Muscle layer of duodenum (tissue), 2 donors: ENCODE data around the gene CNPY3.
"Not testable (repeated sequence)": the region's sequence is repeated elsewhere in the genome, so short reads cannot be mapped to it uniquely, and the experiment has no call there.

Experiments
- H3K27ac ChIP-seq: one replicate; pipeline ENCODE4 v1.7.0; 2013; ENCODE audit warnings: mild to moderate bottlenecking, low read length
- H3K27me3 ChIP-seq: one replicate; pipeline ENCODE4 v1.7.0; 2013; ENCODE audit warnings: low read depth, mild to moderate bottlenecking, control low read depth, low read length
- H3K36me3 ChIP-seq, 2 donors: one replicate each; pipeline ENCODE4 v1.7.0; 2013; ENCODE audit warnings: low read length in 2 of 2, control low read depth in 1 of 2, mild to moderate bottlenecking in 1 of 2; ENCODE audit not compliant: insufficient read depth in 2 of 2, control insufficient read depth in 1 of 2
- H3K4me1 ChIP-seq, 2 donors: one replicate each; pipeline ENCODE4 v1.7.0; 2013; ENCODE audit warnings: low read length in 2 of 2, mild to moderate bottlenecking in 2 of 2, control low read depth in 1 of 2, moderate library complexity in 1 of 2; ENCODE audit not compliant: insufficient read depth in 2 of 2, control insufficient read depth in 1 of 2
- H3K4me3 ChIP-seq, 2 donors: one replicate each; pipeline ENCODE4 v1.7.0; 2013; ENCODE audit warnings: low read length in 2 of 2, low read depth in 1 of 2, mild to moderate bottlenecking in 1 of 2
- H3K9me3 ChIP-seq, 2 donors: one replicate each; pipeline ENCODE4 v1.7.0; 2013; ENCODE audit warnings: low read length in 2 of 2, control low read depth in 1 of 2, mild to moderate bottlenecking in 1 of 2; ENCODE audit not compliant: control insufficient read depth in 1 of 2
- donor health status: healthy.

Gene CNPY3

DNA sequence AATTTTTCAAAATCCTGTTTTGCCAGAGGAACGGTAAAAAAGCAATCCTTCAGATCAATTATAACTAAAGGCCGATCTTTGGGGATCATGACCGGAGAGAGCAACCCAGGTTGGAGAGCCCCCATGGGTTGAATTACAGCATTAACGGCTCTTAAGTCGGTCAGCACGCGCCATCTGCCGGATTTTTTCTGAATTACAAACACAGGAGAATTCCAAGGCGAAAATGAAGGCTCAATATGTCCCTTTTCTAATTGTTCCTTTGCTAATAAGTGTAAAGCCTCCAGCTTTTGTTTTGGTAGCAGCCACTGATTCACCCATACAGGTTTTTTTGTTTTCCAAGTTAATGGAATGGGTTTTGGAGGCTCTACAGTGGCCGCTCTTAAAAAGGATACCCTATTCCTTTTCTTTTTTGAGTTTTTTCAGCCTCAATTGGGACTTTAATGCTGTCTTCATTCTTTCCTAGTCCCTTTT is 30.4 kb upstream of the CNPY3 start:
- Histone ChIP-seq H3K4me1 (peaks cover 0 to 6% of the 10 kb centered on the region in 2 donors), H3K4me3 (no peak overlapping the region), H3K27me3 (no peaks in the 10 kb centered on the region), H3K27ac (no peak overlapping the region), H3K9me3 (no peaks in the 10 kb centered on the region), H3K36me3 (no peaks in the 10 kb centered on the region)

GRCh38 chr6:42899871-42900270 is 29.4 kb upstream of the CNPY3 start:
- no peak overlapping the region for H3K4me3 ChIP-seq
- H3K27me3 ChIP-seq = no peaks in the 10 kb centered on the region
- no peaks in the 10 kb centered on the region for H3K36me3 ChIP-seq
- H3K27ac ChIP-seq = no peak overlapping the region
- peaks cover 0 to 6% of the 10 kb centered on the region in 2 donors for H3K4me1 ChIP-seq
- no peaks in the 10 kb centered on the region for H3K9me3 ChIP-seq

DNA sequence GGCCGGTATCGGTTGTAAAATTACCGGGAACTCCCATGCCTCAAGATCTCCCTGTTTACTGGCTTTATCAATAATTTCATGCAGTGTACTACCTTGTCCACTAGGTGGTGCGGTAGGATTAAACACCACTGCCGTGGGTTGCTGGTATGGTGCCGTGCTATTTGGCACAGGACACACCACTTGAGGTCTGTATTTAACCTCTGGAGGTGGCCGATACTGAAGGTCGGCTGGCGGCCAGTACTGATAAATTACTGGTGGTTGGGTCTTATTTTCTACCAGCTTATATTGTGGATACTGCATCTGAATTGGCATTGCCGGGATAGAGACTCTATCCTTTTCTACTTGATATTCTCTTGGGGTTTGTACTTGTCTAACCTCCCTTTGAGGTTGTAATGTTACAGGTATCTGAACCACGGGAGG is 27.7 kb upstream of the CNPY3 start:
- Histone ChIP-seq H3K36me3 (no peaks in the 10 kb centered on the region), H3K4me3 (no peak overlapping the region), H3K27ac (no peak overlapping the region), H3K27me3 (no peaks in the 10 kb centered on the region), H3K4me1 (peaks cover 0 to 6% of the 10 kb centered on the region in 2 donors), H3K9me3 (no peaks in the 10 kb centered on the region)

GRCh38 chr6:42902429-42903263 is 26.6 kb upstream of the CNPY3 start:
- not testable (repeated sequence) for H3K36me3 ChIP-seq, H3K9me3 ChIP-seq, H3K4me1 ChIP-seq, H3K4me3 ChIP-seq, H3K27me3 ChIP-seq, H3K27ac ChIP-seq

DNA sequence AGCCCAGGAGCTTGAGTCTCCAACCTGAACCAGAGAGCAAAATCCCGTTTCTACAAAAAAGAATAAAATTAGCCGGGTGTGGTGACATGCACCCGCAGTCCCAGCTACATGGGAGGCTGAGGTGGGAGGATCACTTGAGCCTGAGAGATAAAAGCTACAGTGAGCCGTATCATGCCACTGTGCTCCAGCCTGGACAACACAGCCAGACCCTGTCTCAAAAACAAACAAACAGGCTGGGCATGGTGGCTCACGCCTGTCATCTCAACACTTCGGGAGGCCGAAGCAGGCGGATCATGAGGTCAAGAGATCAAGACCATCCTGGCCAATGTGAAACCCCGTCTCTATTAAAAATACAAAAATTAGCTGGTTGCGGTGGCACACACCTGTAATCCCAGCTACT is 24.8 kb upstream of the CNPY3 start:
- no peaks in the 10 kb centered on the region for H3K36me3 ChIP-seq
- no peaks in the 10 kb centered on the region for H3K27me3 ChIP-seq
- H3K4me1 ChIP-seq = peaks cover 0 to 6% of the 10 kb centered on the region in 2 donors
- H3K9me3 ChIP-seq = no peaks in the 10 kb centered on the region
- H3K4me3 ChIP-seq = no peak overlapping the region
- H3K27ac ChIP-seq = no peak overlapping the region

DNA sequence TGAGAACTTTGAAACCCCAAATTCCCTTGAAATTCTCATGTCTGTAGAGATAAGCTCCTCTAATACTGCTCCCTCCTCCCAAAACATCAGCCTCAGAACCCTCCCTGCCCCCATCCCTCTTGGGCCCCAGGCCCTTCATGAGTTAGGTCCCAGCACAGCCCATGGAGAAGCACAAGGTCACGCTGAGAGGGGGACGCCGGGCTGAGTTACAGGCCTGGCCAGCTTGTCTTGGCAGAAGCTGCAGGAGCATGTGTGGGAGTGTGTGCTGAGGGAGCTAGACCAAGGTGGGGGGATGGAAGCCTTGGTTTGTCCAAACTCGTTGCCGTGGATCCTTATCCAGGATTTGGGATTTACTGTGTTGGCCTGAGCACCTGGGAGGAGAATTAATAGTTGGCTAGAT is 21.9 kb upstream of the CNPY3 start:
- no peaks in the 10 kb centered on the region for H3K36me3 ChIP-seq
- H3K4me3 ChIP-seq = no peak overlapping the region
- no peak overlapping the region for H3K27ac ChIP-seq
- no peaks in the 10 kb centered on the region for H3K27me3 ChIP-seq
- H3K4me1 ChIP-seq = peaks cover 0 to 9% of the 10 kb centered on the region in 2 donors
- H3K9me3 ChIP-seq = no peaks in the 10 kb centered on the region

DNA sequence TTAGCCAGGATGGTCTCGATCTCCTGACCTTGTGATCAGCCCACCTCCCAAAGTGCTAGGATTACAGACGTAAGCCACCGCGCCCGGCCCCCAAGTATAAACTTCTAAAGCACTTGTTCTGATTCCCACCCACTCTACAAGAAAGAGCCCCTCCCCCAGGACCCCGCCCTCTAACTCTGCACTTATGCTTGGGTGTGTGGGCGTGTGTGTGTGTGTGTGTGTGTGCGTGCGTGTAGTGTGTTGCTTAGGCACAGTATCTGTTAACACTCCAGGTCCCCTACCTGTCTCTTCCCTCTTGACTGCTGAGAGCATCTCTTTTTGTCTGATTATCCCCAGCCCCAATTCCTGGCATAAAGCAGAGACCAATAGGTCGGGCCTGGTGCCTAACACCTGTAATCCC is 19.4 kb upstream of the CNPY3 start:
- Histone ChIP-seq H3K27me3 (no peaks in the 10 kb centered on the region), H3K4me3 (no peak overlapping the region), H3K4me1 (peaks cover 0 to 9% of the 10 kb centered on the region in 2 donors), H3K27ac (no peak overlapping the region), H3K9me3 (no peaks in the 10 kb centered on the region), H3K36me3 (no peaks in the 10 kb centered on the region)

DNA sequence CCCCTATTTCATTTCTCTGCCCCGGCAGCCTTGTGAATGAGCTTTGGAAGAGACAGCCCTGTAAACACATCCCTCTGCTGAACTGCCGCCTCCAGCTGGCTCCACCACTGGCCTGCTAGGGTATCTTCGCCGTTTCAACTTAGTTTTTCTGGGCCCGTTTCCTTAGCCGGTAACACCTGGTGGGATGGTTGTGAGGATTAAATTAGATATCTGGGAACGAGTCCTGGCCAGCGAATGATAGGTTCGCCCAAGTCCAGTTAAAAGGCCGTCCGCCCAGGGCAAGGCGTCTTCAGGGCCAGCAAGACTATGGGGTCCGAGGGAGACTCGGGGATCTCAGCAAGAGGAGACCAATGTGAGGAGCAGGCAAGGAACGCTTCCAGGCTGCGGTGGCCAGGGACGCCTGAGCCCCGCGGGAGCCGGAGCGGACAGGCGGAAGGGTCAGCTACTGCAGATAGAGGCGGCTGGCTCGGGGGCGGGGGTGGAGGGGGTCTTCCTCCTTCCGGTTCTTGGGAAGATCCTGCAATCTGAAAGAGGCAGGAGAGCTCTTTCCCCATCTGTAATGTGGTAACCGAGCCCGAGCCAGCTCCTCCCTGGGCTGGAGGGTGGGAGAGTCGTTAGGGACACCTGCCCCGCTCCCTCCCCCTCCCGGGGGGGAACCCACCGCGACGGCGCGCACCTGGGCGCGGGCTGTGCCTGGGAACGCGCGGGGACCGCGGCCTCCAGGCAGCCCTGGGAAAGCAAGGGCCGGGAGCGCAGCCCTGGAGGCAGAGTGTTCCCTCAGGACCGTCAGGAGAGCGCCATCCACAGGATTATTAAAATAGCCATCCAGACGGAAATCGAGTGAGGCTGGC is 17.9 kb upstream of the CNPY3 start:
- Histone ChIP-seq H3K27me3 (no peaks in the 10 kb centered on the region), H3K4me3 (peak overlapping the region in 1 of 2 donors; percentile 54), H3K9me3 (no peaks in the 10 kb centered on the region), H3K36me3 (no peaks in the 10 kb centered on the region), H3K4me1 (peaks cover 0 to 9% of the 10 kb centered on the region in 2 donors), H3K27ac (no peak overlapping the region)

DNA sequence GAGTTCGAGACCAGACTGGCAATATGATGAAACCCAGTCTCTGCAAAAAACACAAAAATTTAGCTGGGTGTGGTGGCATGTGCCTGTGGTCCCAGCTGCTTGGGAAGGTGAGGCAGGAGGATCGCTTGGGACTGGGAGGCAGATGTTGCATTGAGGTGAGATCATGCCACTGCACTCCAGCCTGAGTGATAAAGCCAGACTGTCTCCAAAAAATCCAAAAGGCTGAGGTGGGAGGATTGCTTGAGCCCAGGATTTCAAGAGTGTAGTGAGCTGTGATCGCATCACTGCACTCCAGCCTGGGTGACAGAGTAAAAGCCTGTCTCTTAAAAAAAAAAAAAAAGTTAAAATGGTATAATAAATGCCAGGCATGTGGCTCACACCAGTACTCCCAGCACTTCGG is 14.7 kb upstream of the CNPY3 start:
- Histone ChIP-seq H3K27ac (no peak overlapping the region), H3K4me3 (no peak overlapping the region), H3K36me3 (no peaks in the 10 kb centered on the region), H3K9me3 (no peaks in the 10 kb centered on the region), H3K27me3 (no peaks in the 10 kb centered on the region), H3K4me1 (peaks cover 0 to 9% of the 10 kb centered on the region in 2 donors)

DNA sequence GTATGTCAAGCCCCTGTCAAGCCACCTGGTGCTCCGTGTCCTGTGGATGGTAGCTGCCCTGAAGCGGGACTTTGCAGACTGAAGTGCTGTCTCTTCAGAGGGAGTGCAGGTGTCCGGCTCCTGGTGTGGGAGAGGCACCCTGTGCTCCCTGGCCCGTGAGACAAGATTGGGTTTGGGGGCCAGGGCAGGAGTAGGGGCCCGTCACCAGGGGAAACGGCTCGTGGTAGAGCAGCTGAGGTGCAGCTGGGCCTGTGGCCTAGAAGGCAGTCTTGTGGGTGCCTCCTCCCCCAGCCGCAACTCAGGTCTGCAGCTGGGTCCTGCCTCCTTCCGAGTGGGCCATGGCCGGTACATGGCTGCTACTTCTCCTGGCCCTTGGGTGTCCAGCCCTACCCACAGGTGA is 13.5 kb upstream of the CNPY3 start, which contains the start of gene PTCRA:
Gene PTCRA (plus strand): TSS at position 322 of the 400 bp plus-strand sequence. CDS start 17 bp downstream, at position 339.
- Histone ChIP-seq H3K4me3 (no peak within 1 kb of the TSS), H3K36me3 (no peaks in the 10 kb centered on the region)

DNA sequence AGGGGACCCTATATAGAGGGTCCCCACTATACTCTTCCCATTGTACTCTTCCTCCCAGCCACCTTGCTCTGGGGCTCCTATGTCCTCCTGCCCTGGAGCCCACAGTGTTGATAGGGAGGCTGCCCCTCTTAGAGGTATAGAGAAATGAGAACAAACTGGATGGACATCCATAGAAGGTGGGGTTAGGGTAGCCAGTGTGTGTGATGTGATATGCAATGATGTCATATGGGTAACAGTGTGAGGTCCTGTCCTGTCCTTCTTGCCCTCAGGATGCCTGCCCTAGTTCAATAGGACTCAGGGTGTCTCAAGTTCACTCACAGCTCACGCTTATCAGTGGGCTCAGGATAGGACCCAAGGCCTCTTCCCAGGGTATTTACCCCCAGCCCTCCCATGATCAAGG is 13.0 kb upstream of the CNPY3 start:
- Histone ChIP-seq H3K4me3 (no peak overlapping the region), H3K36me3 (no peaks in the 10 kb centered on the region), H3K27me3 (no peaks in the 10 kb centered on the region), H3K27ac (no peak overlapping the region), H3K4me1 (peaks cover 0 to 6% of the 10 kb centered on the region in 2 donors), H3K9me3 (no peaks in the 10 kb centered on the region)

More for the DNA sequence above, 13.5 kb upstream of the CNPY3 start, which contains the start of gene PTCRA:
- peaks cover 0 to 9% of the 10 kb centered on the region in 2 donors for H3K4me1 ChIP-seq
- no peak within 1 kb of the TSS for H3K27ac ChIP-seq
- H3K27me3 ChIP-seq = no peaks in the 10 kb centered on the region
- no peaks in the 10 kb centered on the region for H3K9me3 ChIP-seq
